ENCODE measurements around the gene PHC2.

DNA sequence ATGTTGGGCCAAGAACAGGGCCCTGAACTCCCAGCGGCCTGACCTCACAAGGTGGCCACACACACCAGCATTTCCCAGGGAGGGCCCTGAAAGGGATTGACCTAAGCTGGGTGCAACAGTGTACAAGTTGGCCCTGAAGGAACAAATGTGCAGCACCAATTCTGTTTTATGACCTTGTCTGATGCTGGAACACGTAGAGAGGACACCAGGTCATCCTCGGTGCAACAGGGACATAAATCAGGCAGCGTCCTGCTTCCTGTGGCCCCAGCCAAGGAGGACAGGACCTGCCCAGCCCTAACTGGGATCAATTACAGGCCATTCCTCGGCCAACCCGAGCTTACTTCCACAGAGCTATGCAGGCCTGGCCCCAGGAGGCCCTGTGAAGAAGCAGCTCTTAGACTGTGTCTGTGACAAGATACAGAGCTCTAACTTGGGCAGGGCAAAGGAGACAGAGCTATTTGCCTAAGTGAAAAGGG lies 12.8 kb upstream of the PHC2 start:
- TF ChIP-seq, protein P1, sequence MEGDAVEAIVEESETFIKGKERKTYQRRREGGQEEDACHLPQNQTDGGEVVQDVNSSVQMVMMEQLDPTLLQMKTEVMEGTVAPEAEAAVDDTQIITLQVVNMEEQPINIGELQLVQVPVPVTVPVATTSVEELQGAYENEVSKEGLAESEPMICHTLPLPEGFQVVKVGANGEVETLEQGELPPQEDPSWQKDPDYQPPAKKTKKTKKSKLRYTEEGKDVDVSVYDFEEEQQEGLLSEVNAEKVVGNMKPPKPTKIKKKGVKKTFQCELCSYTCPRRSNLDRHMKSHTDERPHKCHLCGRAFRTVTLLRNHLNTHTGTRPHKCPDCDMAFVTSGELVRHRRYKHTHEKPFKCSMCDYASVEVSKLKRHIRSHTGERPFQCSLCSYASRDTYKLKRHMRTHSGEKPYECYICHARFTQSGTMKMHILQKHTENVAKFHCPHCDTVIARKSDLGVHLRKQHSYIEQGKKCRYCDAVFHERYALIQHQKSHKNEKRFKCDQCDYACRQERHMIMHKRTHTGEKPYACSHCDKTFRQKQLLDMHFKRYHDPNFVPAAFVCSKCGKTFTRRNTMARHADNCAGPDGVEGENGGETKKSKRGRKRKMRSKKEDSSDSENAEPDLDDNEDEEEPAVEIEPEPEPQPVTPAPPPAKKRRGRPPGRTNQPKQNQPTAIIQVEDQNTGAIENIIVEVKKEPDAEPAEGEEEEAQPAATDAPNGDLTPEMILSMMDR (conservative IDR thresholded peaks at IDR 0.05) = no peak
- TF ChIP-seq ZFX (IDR thresholded peaks at IDR 0.05) = no peak
